ENCODE measurements around the gene PI4K2A.
A peak's percentile ranks its signal among the peaks of the same experiment; 100 is the strongest.

PI4K2A gene

GRCh38 chr10:97708167-97708566, 67.7 kb downstream of the PI4K2A start:
- no peak for DNase-seq

- DNase-seq: peak; percentile 10
These were observed 68.8 kb downstream of the PI4K2A start for GRCh38 chr10:97708976-97709946.

GRCh38 chr10:97711640-97712572, 71.4 kb downstream of the PI4K2A start:
- DNase-seq: no peak

- peak; percentile 27 for DNase-seq
These were observed 72.9 kb downstream of the PI4K2A start, which contains the start of gene MARVELD1 for GRCh38 chr10:97713339-97713825. Gene MARVELD1, plus strand, starts transcription at chr10:97713730. Its CDS starts 147 bp downstream, at chr10:97713877.

GRCh38 chr10:97713826-97714400, 73.4 kb downstream of the PI4K2A start:
- peak; percentile 21 for DNase-seq

- DNase-seq: no peak
These were observed 74.2 kb downstream of the PI4K2A start for GRCh38 chr10:97714401-97715258.

- DNase-seq: no peak
These were observed 74.9 kb downstream of the PI4K2A start for GRCh38 chr10:97715259-97715874.

GRCh38 chr10:97717627-97718026, 77.2 kb downstream of the PI4K2A start:
- no peak for DNase-seq

GRCh38 chr10:97718178-97718577, 77.7 kb downstream of the PI4K2A start:
- no peak for DNase-seq

- no peak for DNase-seq
These were observed 78.2 kb downstream of the PI4K2A start for GRCh38 chr10:97718659-97719142.

- DNase-seq: no peak
These were observed 79.1 kb downstream of the PI4K2A start for GRCh38 chr10:97719602-97720001.

GRCh38 chr10:97721871-97722780, 81.7 kb downstream of the PI4K2A start:
- DNase-seq: no peak

- no peak for DNase-seq
These were observed 82.5 kb downstream of the PI4K2A start for GRCh38 chr10:97723001-97723400.

- DNase-seq: no peak
These were observed 84.0 kb downstream of the PI4K2A start for GRCh38 chr10:97724341-97724941.
